Neural crest cell (in vitro differentiated cells): ENCODE measurements around the gene SART3. TPM values are rescaled to one million over a fixed set of nuclear protein-coding genes. Genes with fewer than 3 reads are reported as not detected.
A peak's percentile ranks its signal among the peaks of the same experiment; 100 is the strongest.

Source experiments
- DNase-seq: peaks from one replicate; pipeline ENCODE4 v3.0.0; 2021; ENCODE audit warnings: low read depth, mixed read lengths, low spot score
- H3K27ac Mint-ChIP-seq: one replicate; pipeline ENCODE4 v1.8.0; 2021; ENCODE audit warnings: mild to moderate bottlenecking, mixed read lengths; ENCODE audit not compliant: unreplicated experiment
- H3K27me3 Mint-ChIP-seq: 2 replicates; pipeline ENCODE4 v1.8.0; 2021; ENCODE audit warnings: low read depth, mild to moderate bottlenecking, mixed read lengths
- H3K36me3 Mint-ChIP-seq: 2 replicates; pipeline ENCODE4 v1.8.0; 2021; ENCODE audit warnings: low read depth, mild to moderate bottlenecking, mixed read lengths
- H3K4me1 Mint-ChIP-seq: 2 replicates; pipeline ENCODE4 v1.8.0; 2021; ENCODE audit warnings: mixed read lengths
- H3K4me3 Mint-ChIP-seq: one replicate; pipeline ENCODE4 v1.8.0; 2021; ENCODE audit warnings: mild to moderate bottlenecking, mixed read lengths
- H3K9me3 Mint-ChIP-seq: 2 replicates; pipeline ENCODE4 v1.8.0; 2021; ENCODE audit warnings: mixed read lengths
- CTCF ChIP-seq: fragments of 200-600 bp; sonication (generic); conservative IDR thresholded peaks from 2 replicates; pipeline ENCODE4 v1.5.0; 2021; ENCODE audit warnings: antibody characterized with exemption, mild to moderate bottlenecking
- total RNA-seq: library from RNA; stranded (reverse); gene quantifications from 2 replicates; pipeline ENCODE4 v1.2.1, GENCODE V29; 2021

The SART3 gene
- total RNA-seq, 1 donor from 2014 or later: 89.5 TPM

GRCh38 chr12:108519558-108519957, 41.4 kb downstream of the SART3 start:
- Mint-ChIP-seq H3K27ac (no peak overlapping the region), H3K4me3 (peak overlapping the region; percentile 41), H3K9me3 (no peaks in the 10 kb centered on the region), H3K27me3 (peaks cover 9% of the 10 kb centered on the region), H3K4me1 (peaks cover 20% of the 10 kb centered on the region), H3K36me3 (peaks cover 24% of the 10 kb centered on the region)
- DNase-seq: no peak
- TF ChIP-seq CTCF: no peak

- peaks cover 19% of the 10 kb centered on the region for H3K36me3 Mint-ChIP-seq
- no peak for TF ChIP-seq CTCF
- H3K27ac Mint-ChIP-seq: no peak overlapping the region
- H3K4me1 Mint-ChIP-seq: peaks cover 20% of the 10 kb centered on the region
- peak overlapping the region; percentile 41 for H3K4me3 Mint-ChIP-seq
- H3K9me3 Mint-ChIP-seq: no peaks in the 10 kb centered on the region
- H3K27me3 Mint-ChIP-seq: peaks cover 10% of the 10 kb centered on the region
- no peak for DNase-seq
These were observed 42.1 kb downstream of the SART3 start for GRCh38 chr12:108518716-108519496.

- Mint-ChIP-seq H3K27ac (no peak overlapping the region), H3K4me1 (peaks cover 20% of the 10 kb centered on the region), H3K9me3 (no peaks in the 10 kb centered on the region), H3K27me3 (peaks cover 12% of the 10 kb centered on the region), H3K36me3 (peaks cover 15% of the 10 kb centered on the region), H3K4me3 (peak overlapping the region; percentile 41)
- DNase-seq: no peak
- TF ChIP-seq CTCF: no peak
These were observed 42.8 kb downstream of the SART3 start for GRCh38 chr12:108518101-108518715.

GRCh38 chr12:108517288-108518100, 43.5 kb downstream of the SART3 start:
- peaks cover 20% of the 10 kb centered on the region for H3K4me1 Mint-ChIP-seq
- peak overlapping the region; percentile 96 for H3K4me3 Mint-ChIP-seq
- H3K9me3 Mint-ChIP-seq: no peaks in the 10 kb centered on the region
- no peak for DNase-seq
- H3K27me3 Mint-ChIP-seq: peaks cover 13% of the 10 kb centered on the region
- TF ChIP-seq CTCF: no peak
- no peak overlapping the region for H3K27ac Mint-ChIP-seq
- H3K36me3 Mint-ChIP-seq: peaks cover 14% of the 10 kb centered on the region

- Mint-ChIP-seq H3K27ac (no peak overlapping the region), H3K36me3 (peaks cover 9% of the 10 kb centered on the region), H3K4me1 (peaks cover 26% of the 10 kb centered on the region), H3K4me3 (peak overlapping the region; percentile 96), H3K27me3 (peaks cover 19% of the 10 kb centered on the region), H3K9me3 (no peaks in the 10 kb centered on the region)
- TF ChIP-seq CTCF: no peak
- DNase-seq: no peak
These were observed 44.3 kb downstream of the SART3 start for GRCh38 chr12:108516511-108517275.
